CD4-positive, alpha-beta T cell (primary cell): ENCODE results near the gene SAP30BP. TPM values are rescaled to one million over a fixed set of nuclear protein-coding genes. Genes with fewer than 3 reads are reported as not detected.

Experiments
- ATAC-seq: fragments of 200-7000 bp; cut with Tn5 transposase; one replicate; pipeline ENCODE4 v1.10.0; 2022; ENCODE audit warnings: mild to moderate bottlenecking; ENCODE audit not compliant: poor library complexity
- CTCF ChIA-PET: fragments of 350-600 bp; sonication (Branson Sonifier 250); formaldehyde crosslinking; loops from one replicate; lab custom pipeline; 2021; ENCODE audit warnings: antibody characterized with exemption, inconsistent platforms; lab: Charles Lee
- POLR2A ChIA-PET: fragments of 350-600 bp; sonication (Branson Sonifier 250); formaldehyde crosslinking; loops from one replicate; lab custom pipeline; 2021; ENCODE audit warnings: antibody characterized with exemption, inconsistent platforms; lab: Charles Lee
- DNase-seq, 14 experiments: peaks; one replicate each; pipeline ENCODE4 v3.0.0-alpha.2; 2013 to 2020; ENCODE audit warnings: mixed read lengths in 2 of 14
- H3K27ac ChIP-seq, 2 donors: one replicate each; pipeline versions ENCODE4 v1.5.1 to v1.7.0; 2013; ENCODE audit warnings: low read length in 2 of 2, low read depth in 1 of 2, mild to moderate bottlenecking in 1 of 2
- H3K27me3 ChIP-seq, 2 experiments: 1 replicate in 1 of 2; 2 replicates in 1 of 2; pipeline versions ENCODE4 v1.6.1 to v1.7.0; 2013; ENCODE audit warnings: low read length in 2 of 2, control low read depth in 1 of 2, mild to moderate bottlenecking in 1 of 2, moderate library complexity in 1 of 2; ENCODE audit not compliant: insufficient read depth in 2 of 2, control insufficient read depth in 1 of 2
- H3K36me3 ChIP-seq: one replicate; pipeline ENCODE4 v1.6.1; 2013; ENCODE audit warnings: low read length, control low read depth; ENCODE audit not compliant: insufficient read depth
- H3K4me1 ChIP-seq: one replicate; pipeline ENCODE4 v1.6.1; 2013; ENCODE audit warnings: low read length, control low read depth; ENCODE audit not compliant: insufficient read depth
- H3K4me3 ChIP-seq: one replicate; pipeline ENCODE4 v1.5.1; 2013; ENCODE audit warnings: mild to moderate bottlenecking, low read length, moderate library complexity
- H3K9me3 ChIP-seq, 2 experiments: 1 replicate in 1 of 2; 2 replicates in 1 of 2; pipeline versions ENCODE4 v1.6.1 to v1.7.0; 2013; ENCODE audit warnings: low read length in 2 of 2, mild to moderate bottlenecking in 2 of 2, control low read depth in 1 of 2, moderate library complexity in 1 of 2; ENCODE audit not compliant: control insufficient read depth in 1 of 2, insufficient read depth in 1 of 2
- H3K27ac Mint-ChIP-seq: one replicate; pipeline ENCODE4 v1.8.0; 2020; ENCODE audit warnings: mixed read lengths
- H3K27me3 Mint-ChIP-seq: one replicate; pipeline ENCODE4 v1.8.0; 2021; ENCODE audit warnings: mixed read lengths
- H3K36me3 Mint-ChIP-seq: one replicate; pipeline ENCODE4 v1.8.0; 2021; ENCODE audit warnings: low read depth, mixed read lengths
- H3K4me1 Mint-ChIP-seq: one replicate; pipeline ENCODE4 v1.8.0; 2021; ENCODE audit warnings: low read depth, mixed read lengths
- H3K4me3 Mint-ChIP-seq: one replicate; pipeline ENCODE4 v1.8.0; 2020; ENCODE audit warnings: mild to moderate bottlenecking, mixed read lengths
- H3K9me3 Mint-ChIP-seq: one replicate; pipeline ENCODE4 v1.8.0; 2020; ENCODE audit warnings: mixed read lengths
- CTCF ChIP-seq: fragments of 200-600 bp; IDR thresholded peaks from one replicate; pipeline ENCODE4 v1.8.0; 2022; ENCODE audit warnings: antibody characterized with exemption, mild to moderate bottlenecking
- intact Hi-C, 2 experiments: fragments of 100-400 bp; cut with DNase I in 1 of 2; cut with micrococcal nuclease in 1 of 2; formaldehyde crosslinking; loops; one replicate each; pipeline versions ENCODE4 v1.15.1 to v1.9.0; 2023 to 2025; cut with DNase I, micrococcal nuclease
- total RNA-seq, 174 experiments: library from RNA in 2 of 174; stranded (reverse) in 2 of 174; gene quantifications; one replicate each; pipeline ENCODE4 v1.2.3 and lab custom pipeline; 2021 to 2026

The SAP30BP gene
- total RNA-seq, 2 experiments from 2014 or later = 209 to 227 TPM

GRCh38 chr17:75681289-75681688 lies 14.2 kb downstream of the SAP30BP start:
- no peak for DNase-seq
- Histone ChIP-seq H3K36me3 (peaks cover 60% of the 10 kb centered on the region), H3K9me3 (no peaks in the 10 kb centered on the region), H3K27ac (no peak overlapping the region), H3K4me1 (no peaks in the 10 kb centered on the region), H3K4me3 (no peak overlapping the region), H3K27me3 (no peaks in the 10 kb centered on the region)
- Mint-ChIP-seq H3K9me3 (no peaks in the 10 kb centered on the region), H3K4me3 (no peak overlapping the region), H3K36me3 (peaks cover 68% of the 10 kb centered on the region), H3K27me3 (no peaks in the 10 kb centered on the region), H3K27ac (no peak overlapping the region), H3K4me1 (peaks cover 31% of the 10 kb centered on the region)
- no peak for TF ChIP-seq CTCF
- CTCF ChIA-PET = no interaction called here
- ATAC-seq = no peak
- POLR2A ChIA-PET = interaction anchor here (0.6 kb wide), 1 partner anchor 19 kb away, joined by 3 read pairs; no protein-coding TSS in a partner anchor
- intact Hi-C loops = no loop called here

- H3K27me3 Mint-ChIP-seq = no peaks in the 10 kb centered on the region
- H3K27me3 ChIP-seq = no peaks in the 10 kb centered on the region
- H3K36me3 Mint-ChIP-seq = peaks cover 60% of the 10 kb centered on the region
- H3K4me1 ChIP-seq = peaks cover 14% of the 10 kb centered on the region
- DNase-seq (no peak), ATAC-seq (no peak)
- intact Hi-C loops = no loop called here
- no peaks in the 10 kb centered on the region for H3K9me3 ChIP-seq
- H3K36me3 ChIP-seq = peaks cover 59% of the 10 kb centered on the region
- H3K27ac ChIP-seq = no peak overlapping the region
- no peak overlapping the region for H3K27ac Mint-ChIP-seq
- peaks cover 46% of the 10 kb centered on the region for H3K4me1 Mint-ChIP-seq
- TF ChIP-seq CTCF = no peak
- H3K9me3 Mint-ChIP-seq = no peaks in the 10 kb centered on the region
- no peak overlapping the region for H3K4me3 Mint-ChIP-seq
- ChIA-PET POLR2A (no interaction called here), CTCF (interaction anchor here (1.7 to 1.8 kb wide), 2 partner anchors 64 to 70 kb away, joined by 6 to 9 read pairs; no protein-coding TSS in a partner anchor)
- H3K4me3 ChIP-seq = no peak overlapping the region
Measured at GRCh38 chr17:75683583-75683982, 16.4 kb downstream of the SAP30BP start.

- intact Hi-C loops = no loop called here
- no peaks in the 10 kb centered on the region for H3K27me3 Mint-ChIP-seq
- Histone ChIP-seq H3K4me3 (no peak overlapping the region), H3K4me1 (peaks cover 20% of the 10 kb centered on the region), H3K27me3 (no peaks in the 10 kb centered on the region), H3K36me3 (peaks cover 58% of the 10 kb centered on the region), H3K27ac (no peak overlapping the region), H3K9me3 (no peaks in the 10 kb centered on the region)
- no peak for ATAC-seq
- no peaks in the 10 kb centered on the region for H3K9me3 Mint-ChIP-seq
- H3K4me3 Mint-ChIP-seq = no peak overlapping the region
- TF ChIP-seq CTCF = no peak
- POLR2A ChIA-PET = interaction anchor here (1.1 kb wide), 1 partner anchor 18 kb away, joined by 3 read pairs; the partner anchor contains the start of gene RECQL5
- peaks cover 52% of the 10 kb centered on the region for H3K4me1 Mint-ChIP-seq
- no peak overlapping the region for H3K27ac Mint-ChIP-seq
- H3K36me3 Mint-ChIP-seq = peaks cover 55% of the 10 kb centered on the region
- CTCF ChIA-PET = interaction anchor here (1.7 kb wide), 1 partner anchor 63 kb away, joined by 6 read pairs; no protein-coding TSS in a partner anchor
- no peak for DNase-seq
Measured at GRCh38 chr17:75684249-75684648, 17.1 kb downstream of the SAP30BP start.
